GM12873 (cell line): ENCODE measurements around the gene TLR1.
A peak's percentile ranks its signal among the peaks of the same experiment; 100 is the strongest.

Experiments used
- CTCF ChIP-seq: IDR thresholded peaks from 2 replicates; pipeline ENCODE4 v1.5.1; 2012; ENCODE audit warnings: low read depth, mild to moderate bottlenecking, moderate library complexity, low read length, control low read depth; ENCODE audit not compliant: insufficient read depth; ENCODE audit errors: missing control alignments

Gene TLR1

GRCh38 chr4:38788317-38788716, 16.3 kb downstream of the TLR1 start:
- no peak for TF ChIP-seq CTCF

- TF ChIP-seq CTCF: no peak
Measured at GRCh38 chr4:38787693-38788092, 16.9 kb downstream of the TLR1 start.

GRCh38 chr4:38785901-38786402, 18.6 kb downstream of the TLR1 start:
- TF ChIP-seq CTCF: peak; percentile 22

GRCh38 chr4:38785041-38785790, 19.4 kb downstream of the TLR1 start:
- no peak for TF ChIP-seq CTCF

DNA sequence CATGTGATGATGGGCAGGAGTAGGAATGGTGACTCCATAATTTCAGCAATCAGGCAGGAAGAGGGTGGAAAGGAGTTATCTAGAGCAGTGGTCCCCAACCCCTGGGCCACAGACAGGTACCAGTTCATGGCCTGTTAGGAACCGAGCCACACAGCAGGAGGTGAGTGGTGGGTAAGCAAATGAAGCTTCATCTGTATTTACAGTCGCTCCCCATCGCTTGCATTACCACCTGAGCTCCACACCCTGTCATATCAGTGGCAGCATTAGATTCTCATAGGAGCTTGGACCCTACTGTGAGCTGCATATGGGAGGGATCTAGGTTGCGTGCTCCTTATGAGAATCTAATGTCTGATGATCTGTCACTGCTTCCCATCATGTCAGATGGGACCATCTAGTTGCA, 20.4 kb downstream of the TLR1 start:
- TF ChIP-seq CTCF: no peak

DNA sequence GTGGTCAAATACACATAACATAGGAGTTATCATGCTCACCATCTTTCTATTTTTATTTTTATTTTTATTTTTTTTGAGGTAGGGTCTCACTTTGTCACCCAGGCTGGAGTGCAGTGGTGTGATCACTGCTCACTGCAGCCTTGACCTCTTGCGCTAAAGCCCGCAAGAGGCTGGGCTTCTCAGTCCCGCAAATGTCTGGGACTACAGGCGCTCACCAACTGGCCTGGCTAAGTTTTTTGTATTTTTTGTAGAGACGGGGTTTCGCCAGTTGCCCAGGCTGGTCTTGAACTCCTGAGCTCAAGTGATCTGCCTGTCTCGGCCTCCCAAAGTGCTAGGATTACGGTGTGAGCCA, 21.5 kb downstream of the TLR1 start:
- TF ChIP-seq CTCF: no peak

- TF ChIP-seq CTCF: peak; percentile 72
Measured at GRCh38 chr4:38782452-38783108, 22.0 kb downstream of the TLR1 start, which contains the start of gene TLR10. Gene TLR10 (minus strand): TSS chr4:38782990. CDS start chr4:38775590, 7,400 bp downstream.
